CD4-positive, alpha-beta T cell (primary cell): Measurements from ENCODE around the gene CDC14A. TPM values are rescaled to one million over a fixed set of nuclear protein-coding genes. Genes with fewer than 3 reads are reported as not detected.

Experiments used
- ATAC-seq: fragments of 200-7000 bp; cut with Tn5 transposase; one replicate; pipeline ENCODE4 v1.10.0; 2022; ENCODE audit warnings: mild to moderate bottlenecking; ENCODE audit not compliant: poor library complexity
- CTCF ChIA-PET: fragments of 350-600 bp; sonication (Branson Sonifier 250); formaldehyde crosslinking; loops from one replicate; lab custom pipeline; 2021; ENCODE audit warnings: antibody characterized with exemption, inconsistent platforms; lab: Charles Lee
- POLR2A ChIA-PET: fragments of 350-600 bp; sonication (Branson Sonifier 250); formaldehyde crosslinking; loops from one replicate; lab custom pipeline; 2021; ENCODE audit warnings: antibody characterized with exemption, inconsistent platforms; lab: Charles Lee
- DNase-seq, 14 experiments: peaks; one replicate each; pipeline ENCODE4 v3.0.0-alpha.2; 2013 to 2020; ENCODE audit warnings: mixed read lengths in 2 of 14
- H3K27ac ChIP-seq, 2 donors: one replicate each; pipeline versions ENCODE4 v1.5.1 to v1.7.0; 2013; ENCODE audit warnings: low read length in 2 of 2, low read depth in 1 of 2, mild to moderate bottlenecking in 1 of 2
- H3K27me3 ChIP-seq, 2 experiments: 1 replicate in 1 of 2; 2 replicates in 1 of 2; pipeline versions ENCODE4 v1.6.1 to v1.7.0; 2013; ENCODE audit warnings: low read length in 2 of 2, control low read depth in 1 of 2, mild to moderate bottlenecking in 1 of 2, moderate library complexity in 1 of 2; ENCODE audit not compliant: insufficient read depth in 2 of 2, control insufficient read depth in 1 of 2
- H3K36me3 ChIP-seq: one replicate; pipeline ENCODE4 v1.6.1; 2013; ENCODE audit warnings: low read length, control low read depth; ENCODE audit not compliant: insufficient read depth
- H3K4me1 ChIP-seq: one replicate; pipeline ENCODE4 v1.6.1; 2013; ENCODE audit warnings: low read length, control low read depth; ENCODE audit not compliant: insufficient read depth
- H3K4me3 ChIP-seq: one replicate; pipeline ENCODE4 v1.5.1; 2013; ENCODE audit warnings: mild to moderate bottlenecking, low read length, moderate library complexity
- H3K9me3 ChIP-seq, 2 experiments: 1 replicate in 1 of 2; 2 replicates in 1 of 2; pipeline versions ENCODE4 v1.6.1 to v1.7.0; 2013; ENCODE audit warnings: low read length in 2 of 2, mild to moderate bottlenecking in 2 of 2, control low read depth in 1 of 2, moderate library complexity in 1 of 2; ENCODE audit not compliant: control insufficient read depth in 1 of 2, insufficient read depth in 1 of 2
- H3K27ac Mint-ChIP-seq: one replicate; pipeline ENCODE4 v1.8.0; 2020; ENCODE audit warnings: mixed read lengths
- H3K27me3 Mint-ChIP-seq: one replicate; pipeline ENCODE4 v1.8.0; 2021; ENCODE audit warnings: mixed read lengths
- H3K36me3 Mint-ChIP-seq: one replicate; pipeline ENCODE4 v1.8.0; 2021; ENCODE audit warnings: low read depth, mixed read lengths
- H3K4me1 Mint-ChIP-seq: one replicate; pipeline ENCODE4 v1.8.0; 2021; ENCODE audit warnings: low read depth, mixed read lengths
- H3K4me3 Mint-ChIP-seq: one replicate; pipeline ENCODE4 v1.8.0; 2020; ENCODE audit warnings: mild to moderate bottlenecking, mixed read lengths
- H3K9me3 Mint-ChIP-seq: one replicate; pipeline ENCODE4 v1.8.0; 2020; ENCODE audit warnings: mixed read lengths
- intact Hi-C, 2 experiments: fragments of 100-400 bp; cut with DNase I in 1 of 2; cut with micrococcal nuclease in 1 of 2; formaldehyde crosslinking; loops; one replicate each; pipeline versions ENCODE4 v1.15.1 to v1.9.0; 2023 to 2025; cut with DNase I, micrococcal nuclease
- total RNA-seq, 174 experiments: library from RNA in 2 of 174; stranded (reverse) in 2 of 174; gene quantifications; one replicate each; pipeline ENCODE4 v1.2.3 and lab custom pipeline; 2021 to 2026
- TF ChIP-seq, protein P1 (sequence below): fragments of 200-600 bp; IDR thresholded peaks from one replicate; pipeline ENCODE4 v1.8.0; 2022; ENCODE audit warnings: antibody characterized with exemption, mild to moderate bottlenecking

CDC14A gene
- total RNA-seq, 2 experiments from 2014 or later, result 174 to 182 TPM

DNA sequence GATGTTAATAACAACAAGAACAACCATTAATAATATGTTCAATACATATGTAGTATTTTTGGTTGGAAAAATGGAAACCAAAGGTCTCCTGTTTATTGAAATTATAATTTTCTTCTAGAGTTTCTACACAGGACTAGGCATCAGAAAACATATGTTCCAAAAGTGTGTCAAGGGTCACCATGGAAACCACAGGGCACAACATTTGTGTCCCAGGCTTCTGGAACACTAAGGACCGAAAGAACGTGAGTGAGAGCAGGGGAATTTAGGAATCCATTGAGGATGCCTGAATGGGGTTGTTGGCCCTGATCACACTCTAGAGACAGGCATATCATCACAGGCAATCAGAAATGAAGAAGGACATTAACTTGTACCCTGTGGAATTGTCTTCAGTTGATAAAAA is 7.5 kb upstream of the CDC14A start:
- no peak overlapping the region for H3K27ac ChIP-seq
- Mint-ChIP-seq H3K9me3 (no peaks in the 10 kb centered on the region), H3K4me3 (no peak overlapping the region), H3K27ac (no peak overlapping the region), H3K27me3 (no peaks in the 10 kb centered on the region), H3K36me3 (no peaks in the 10 kb centered on the region), H3K4me1 (no peaks in the 10 kb centered on the region)
- no peak for ATAC-seq
- H3K4me1 ChIP-seq, result no peaks in the 10 kb centered on the region
- ChIA-PET POLR2A (no interaction called here), CTCF (no interaction called here)
- no peak overlapping the region for H3K4me3 ChIP-seq
- TF ChIP-seq, protein P1, sequence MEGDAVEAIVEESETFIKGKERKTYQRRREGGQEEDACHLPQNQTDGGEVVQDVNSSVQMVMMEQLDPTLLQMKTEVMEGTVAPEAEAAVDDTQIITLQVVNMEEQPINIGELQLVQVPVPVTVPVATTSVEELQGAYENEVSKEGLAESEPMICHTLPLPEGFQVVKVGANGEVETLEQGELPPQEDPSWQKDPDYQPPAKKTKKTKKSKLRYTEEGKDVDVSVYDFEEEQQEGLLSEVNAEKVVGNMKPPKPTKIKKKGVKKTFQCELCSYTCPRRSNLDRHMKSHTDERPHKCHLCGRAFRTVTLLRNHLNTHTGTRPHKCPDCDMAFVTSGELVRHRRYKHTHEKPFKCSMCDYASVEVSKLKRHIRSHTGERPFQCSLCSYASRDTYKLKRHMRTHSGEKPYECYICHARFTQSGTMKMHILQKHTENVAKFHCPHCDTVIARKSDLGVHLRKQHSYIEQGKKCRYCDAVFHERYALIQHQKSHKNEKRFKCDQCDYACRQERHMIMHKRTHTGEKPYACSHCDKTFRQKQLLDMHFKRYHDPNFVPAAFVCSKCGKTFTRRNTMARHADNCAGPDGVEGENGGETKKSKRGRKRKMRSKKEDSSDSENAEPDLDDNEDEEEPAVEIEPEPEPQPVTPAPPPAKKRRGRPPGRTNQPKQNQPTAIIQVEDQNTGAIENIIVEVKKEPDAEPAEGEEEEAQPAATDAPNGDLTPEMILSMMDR, result no peak
- H3K36me3 ChIP-seq, result no peaks in the 10 kb centered on the region
- no peaks in the 10 kb centered on the region for H3K27me3 ChIP-seq
- no peak for DNase-seq
- intact Hi-C loops, result loop anchor here in 1 of 2 experiments (10.0 kb wide), 1 partner anchor 50 kb away; no protein-coding TSS in a partner anchor
- H3K9me3 ChIP-seq, result no peaks in the 10 kb centered on the region

- intact Hi-C loops, result loop anchor here in 1 of 2 experiments (10.0 kb wide), 1 partner anchor 52 kb away; no protein-coding TSS in a partner anchor
- TF ChIP-seq, protein P1, result no peak
- no peak for DNase-seq
- ChIA-PET POLR2A (no interaction called here), CTCF (interaction anchor here (1.3 kb wide), 1 partner anchor 12 kb away, joined by 3 read pairs; no protein-coding TSS in a partner anchor)
- H3K27me3 ChIP-seq, result no peaks in the 10 kb centered on the region
- peaks cover 7% of the 10 kb centered on the region for H3K4me1 ChIP-seq
- peaks cover 4% of the 10 kb centered on the region for H3K4me1 Mint-ChIP-seq
- no peaks in the 10 kb centered on the region for H3K9me3 Mint-ChIP-seq
- H3K36me3 ChIP-seq, result no peaks in the 10 kb centered on the region
- H3K9me3 ChIP-seq, result no peaks in the 10 kb centered on the region
- H3K4me3 ChIP-seq, result no peak overlapping the region
- no peak overlapping the region for H3K4me3 Mint-ChIP-seq
- H3K36me3 Mint-ChIP-seq, result peaks cover 2% of the 10 kb centered on the region
- no peak for ATAC-seq
- H3K27me3 Mint-ChIP-seq, result no peaks in the 10 kb centered on the region
- H3K27ac Mint-ChIP-seq, result no peak overlapping the region
- no peak overlapping the region for H3K27ac ChIP-seq
Observed at GRCh38 chr1:100346387-100346786, 5.9 kb upstream of the CDC14A start.

- Mint-ChIP-seq H3K27ac (no peak overlapping the region), H3K36me3 (peaks cover 10% of the 10 kb centered on the region), H3K4me1 (peaks cover 8% of the 10 kb centered on the region), H3K27me3 (no peaks in the 10 kb centered on the region), H3K4me3 (no peak overlapping the region), H3K9me3 (no peaks in the 10 kb centered on the region)
- H3K4me3 ChIP-seq, result no peak overlapping the region
- TF ChIP-seq, protein P1, result no peak
- DNase-seq (no peak), ATAC-seq (no peak)
- ChIA-PET POLR2A (interaction anchor here (0.6 to 1.0 kb wide), 2 partner anchors 32 to 53 kb away, joined by 3 read pairs; no protein-coding TSS in a partner anchor), CTCF (interaction anchor here (1.1 to 1.3 kb wide), 2 partner anchors 11 to 112 kb away, joined by 3 read pairs; no protein-coding TSS in a partner anchor)
- H3K27ac ChIP-seq, result no peak overlapping the region
- no peaks in the 10 kb centered on the region for H3K9me3 ChIP-seq
- intact Hi-C loops, result loop anchor here in 1 of 2 experiments (10.0 kb wide), 1 partner anchor 52 kb away; no protein-coding TSS in a partner anchor
- no peaks in the 10 kb centered on the region for H3K27me3 ChIP-seq
- peaks cover 9% of the 10 kb centered on the region for H3K4me1 ChIP-seq
- H3K36me3 ChIP-seq, result no peaks in the 10 kb centered on the region
Observed at GRCh38 chr1:100347009-100347966, 5.0 kb upstream of the CDC14A start.
